ENCODE results near the gene FRMPD3.

GRCh38 chrX:107482046-107482445 lies 32.6 kb downstream of the FRMPD3 start:
- TF ChIP-seq, protein P1, sequence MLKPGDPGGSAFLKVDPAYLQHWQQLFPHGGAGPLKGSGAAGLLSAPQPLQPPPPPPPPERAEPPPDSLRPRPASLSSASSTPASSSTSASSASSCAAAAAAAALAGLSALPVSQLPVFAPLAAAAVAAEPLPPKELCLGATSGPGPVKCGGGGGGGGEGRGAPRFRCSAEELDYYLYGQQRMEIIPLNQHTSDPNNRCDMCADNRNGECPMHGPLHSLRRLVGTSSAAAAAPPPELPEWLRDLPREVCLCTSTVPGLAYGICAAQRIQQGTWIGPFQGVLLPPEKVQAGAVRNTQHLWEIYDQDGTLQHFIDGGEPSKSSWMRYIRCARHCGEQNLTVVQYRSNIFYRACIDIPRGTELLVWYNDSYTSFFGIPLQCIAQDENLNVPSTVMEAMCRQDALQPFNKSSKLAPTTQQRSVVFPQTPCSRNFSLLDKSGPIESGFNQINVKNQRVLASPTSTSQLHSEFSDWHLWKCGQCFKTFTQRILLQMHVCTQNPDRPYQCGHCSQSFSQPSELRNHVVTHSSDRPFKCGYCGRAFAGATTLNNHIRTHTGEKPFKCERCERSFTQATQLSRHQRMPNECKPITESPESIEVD (tag by site-specific recombination; IDR thresholded peaks at IDR 0.05), result no peak
- TF ChIP-seq CTCF (tag by site-specific recombination; IDR thresholded peaks at IDR 0.05), result no peak
- TF ChIP-seq ZNF18 (tag by site-specific recombination; IDR thresholded peaks at IDR 0.05), result no peak
- TF ChIP-seq YY1 (tag by site-specific recombination; IDR thresholded peaks at IDR 0.05), result no peak
- no peak for TF ChIP-seq GLIS2 (tag by site-specific recombination; IDR thresholded peaks at IDR 0.05)
- no peak for TF ChIP-seq ZNF23 (tag by site-specific recombination; IDR thresholded peaks at IDR 0.05; ENCODE audit: borderline replicate concordance)
- no peak for TF ChIP-seq ZNF449 (tag by site-specific recombination; IDR thresholded peaks at IDR 0.05)
- no peak for TF ChIP-seq ATF2 (tag by site-specific recombination; IDR thresholded peaks at IDR 0.05; ENCODE audit: low read depth)
- TF ChIP-seq SP2 (tag by site-specific recombination; IDR thresholded peaks at IDR 0.05), result no peak
- TF ChIP-seq, protein P2, sequence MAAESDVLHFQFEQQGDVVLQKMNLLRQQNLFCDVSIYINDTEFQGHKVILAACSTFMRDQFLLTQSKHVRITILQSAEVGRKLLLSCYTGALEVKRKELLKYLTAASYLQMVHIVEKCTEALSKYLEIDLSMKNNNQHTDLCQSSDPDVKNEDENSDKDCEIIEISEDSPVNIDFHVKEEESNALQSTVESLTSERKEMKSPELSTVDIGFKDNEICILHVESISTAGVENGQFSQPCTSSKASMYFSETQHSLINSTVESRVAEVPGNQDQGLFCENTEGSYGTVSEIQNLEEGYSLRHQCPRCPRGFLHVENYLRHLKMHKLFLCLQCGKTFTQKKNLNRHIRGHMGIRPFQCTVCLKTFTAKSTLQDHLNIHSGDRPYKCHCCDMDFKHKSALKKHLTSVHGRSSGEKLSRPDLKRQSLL (tag by site-specific recombination; IDR thresholded peaks at IDR 0.05), result no peak
- no peak for TF ChIP-seq ZFHX2 (tag by site-specific recombination; conservative IDR thresholded peaks at IDR 0.05)
- TF ChIP-seq, protein P3, sequence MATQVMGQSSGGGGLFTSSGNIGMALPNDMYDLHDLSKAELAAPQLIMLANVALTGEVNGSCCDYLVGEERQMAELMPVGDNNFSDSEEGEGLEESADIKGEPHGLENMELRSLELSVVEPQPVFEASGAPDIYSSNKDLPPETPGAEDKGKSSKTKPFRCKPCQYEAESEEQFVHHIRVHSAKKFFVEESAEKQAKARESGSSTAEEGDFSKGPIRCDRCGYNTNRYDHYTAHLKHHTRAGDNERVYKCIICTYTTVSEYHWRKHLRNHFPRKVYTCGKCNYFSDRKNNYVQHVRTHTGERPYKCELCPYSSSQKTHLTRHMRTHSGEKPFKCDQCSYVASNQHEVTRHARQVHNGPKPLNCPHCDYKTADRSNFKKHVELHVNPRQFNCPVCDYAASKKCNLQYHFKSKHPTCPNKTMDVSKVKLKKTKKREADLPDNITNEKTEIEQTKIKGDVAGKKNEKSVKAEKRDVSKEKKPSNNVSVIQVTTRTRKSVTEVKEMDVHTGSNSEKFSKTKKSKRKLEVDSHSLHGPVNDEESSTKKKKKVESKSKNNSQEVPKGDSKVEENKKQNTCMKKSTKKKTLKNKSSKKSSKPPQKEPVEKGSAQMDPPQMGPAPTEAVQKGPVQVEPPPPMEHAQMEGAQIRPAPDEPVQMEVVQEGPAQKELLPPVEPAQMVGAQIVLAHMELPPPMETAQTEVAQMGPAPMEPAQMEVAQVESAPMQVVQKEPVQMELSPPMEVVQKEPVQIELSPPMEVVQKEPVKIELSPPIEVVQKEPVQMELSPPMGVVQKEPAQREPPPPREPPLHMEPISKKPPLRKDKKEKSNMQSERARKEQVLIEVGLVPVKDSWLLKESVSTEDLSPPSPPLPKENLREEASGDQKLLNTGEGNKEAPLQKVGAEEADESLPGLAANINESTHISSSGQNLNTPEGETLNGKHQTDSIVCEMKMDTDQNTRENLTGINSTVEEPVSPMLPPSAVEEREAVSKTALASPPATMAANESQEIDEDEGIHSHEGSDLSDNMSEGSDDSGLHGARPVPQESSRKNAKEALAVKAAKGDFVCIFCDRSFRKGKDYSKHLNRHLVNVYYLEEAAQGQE (tag by site-specific recombination; IDR thresholded peaks at IDR 0.05), result no peak
- TF ChIP-seq TCF7L2 (IDR thresholded peaks at IDR 0.05; ENCODE audit: borderline replicate concordance, low read depth, low read length), result no peak
